Measurements from ENCODE around the gene ZNF800. TPM values are rescaled to one million over a fixed set of nuclear protein-coding genes. Genes with fewer than 3 reads are reported as not detected.

ZNF800 gene
- total RNA-seq: 6.8 and 7.4 TPM in 2 replicates

DNA sequence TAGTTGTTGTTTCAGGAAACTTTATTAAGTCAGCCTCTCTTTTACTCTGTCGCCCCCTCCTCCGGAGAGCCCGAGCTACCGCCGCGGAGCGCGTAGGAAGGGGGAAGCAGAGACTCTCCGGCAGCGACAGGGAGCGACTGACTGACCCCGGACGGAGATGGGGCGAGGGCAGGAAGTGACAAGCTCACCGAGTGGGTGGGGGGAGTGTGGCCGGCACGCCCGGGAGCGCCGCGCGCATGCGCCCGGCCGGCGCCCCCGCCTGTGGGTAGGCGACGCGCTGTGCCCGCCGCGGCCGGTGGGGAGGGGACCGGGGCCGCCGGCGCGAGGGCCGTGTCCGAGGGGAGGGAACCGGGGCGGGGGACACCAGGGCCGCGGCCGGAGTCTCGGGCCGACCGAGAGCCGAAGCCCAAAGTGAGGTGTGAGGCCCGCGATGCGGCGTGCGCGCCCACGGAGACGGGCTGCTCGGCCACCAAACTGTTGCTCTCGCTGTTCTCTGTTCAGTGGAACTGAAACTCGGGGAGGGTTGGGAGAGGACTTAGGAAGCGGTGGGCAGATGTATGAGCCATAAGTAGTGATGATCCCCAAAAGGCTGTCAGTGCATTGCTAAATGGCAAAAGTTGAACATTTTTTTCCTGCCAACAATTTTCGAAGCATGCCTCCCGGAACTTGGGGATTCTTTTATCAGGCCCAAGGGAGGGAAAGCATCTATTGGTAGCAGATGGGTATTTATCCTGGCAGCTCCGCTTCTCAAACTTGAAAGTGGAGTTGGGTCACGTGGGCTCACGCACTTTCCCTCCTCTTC lies at the start of gene ZNF800:
Gene ZNF800 (minus strand): TSS at position 143 of the 802 bp plus-strand sequence. CDS start 1,151 bp downstream, outside the sequence.

Other genes starting within 250 kb of the ZNF800 start
- gene GRM8, start 139.8 kb downstream of the ZNF800 start, total RNA-seq: not detected in 2 replicates
- gene GCC1, start 192.9 kb upstream of the ZNF800 start, total RNA-seq: 21.3 and 24.0 TPM in 2 replicates
- gene ARF5, start 195.7 kb upstream of the ZNF800 start, total RNA-seq: 108 and 124 TPM in 2 replicates
- 0.77 TPM in 1 of 2 replicates, not detected in the other for gene FSCN3, start 201.0 kb upstream of the ZNF800 start, total RNA-seq
- gene PAX4, start 225.4 kb upstream of the ZNF800 start, total RNA-seq: not detected in 2 replicates